Endothelial cell of umbilical vein (primary cell): ENCODE data around the gene PLBD1. TPM values are rescaled to one million over a fixed set of nuclear protein-coding genes. Genes with fewer than 3 reads are reported as not detected.

Source experiments
- BruUV-seq: library from RNA; stranded (reverse); fragments of 400-500 nt; replicated peaks from 2 replicates; lab custom pipeline; 2021; lab: Mats Ljungman, UMichigan
- CTCF ChIA-PET: fragments of 300-600, 350-600 bp; sonication (Branson Sonifier 250); formaldehyde crosslinking; loops from one replicate; lab custom pipeline; 2021; ENCODE audit warnings: antibody characterized with exemption, inconsistent platforms; lab: Charles Lee
- POLR2A ChIA-PET: fragments of 300-600, 350-600 bp; sonication (Branson Sonifier 250); formaldehyde crosslinking; loops from one replicate; lab custom pipeline; 2021; ENCODE audit warnings: antibody characterized with exemption, inconsistent platforms; lab: Charles Lee
- DNase-seq: peaks from one replicate; pipeline ENCODE4 v3.0.0-alpha.2; 2011; ENCODE audit warnings: low read depth, low spot score
- FAIRE-seq: peaks from 2 replicates; lab custom pipeline; 2011; peaks lifted over from hg19 to GRCh38; lab: Jason Lieb, UNC
- H2AFZ ChIP-seq: 2 replicates; pipeline ENCODE4 v1.6.0; 2012; ENCODE audit warnings: low read depth, low read length, control low read depth, inconsistent platforms
- H3K27ac ChIP-seq: 2 replicates; pipeline ENCODE4 v1.5.1; 2011; ENCODE audit warnings: low read depth, mild to moderate bottlenecking, control low read depth, low read length, moderate library complexity; ENCODE audit not compliant: insufficient read depth
- H3K27me3 ChIP-seq, 2 experiments: 2 replicates each; pipeline versions ENCODE4 v1.6.0 to v1.6.1; 2011; ENCODE audit warnings: low read length in 2 of 2, mixed read lengths in 1 of 2; ENCODE audit not compliant: control insufficient read depth in 2 of 2, insufficient read depth in 2 of 2
- H3K36me3 ChIP-seq, 2 experiments: 2 replicates in 1 of 2; 3 replicates in 1 of 2; pipeline ENCODE4 v1.5.1; 2011; ENCODE audit warnings: low read length in 2 of 2, mild to moderate bottlenecking in 1 of 2, moderate library complexity in 1 of 2; ENCODE audit not compliant: control insufficient read depth in 2 of 2, insufficient read depth in 2 of 2; ENCODE audit errors: extremely low read depth in 1 of 2
- H3K4me1 ChIP-seq: 3 replicates; pipeline ENCODE4 v1.5.1; 2011; ENCODE audit warnings: mild to moderate bottlenecking, low read length; ENCODE audit not compliant: control insufficient read depth, insufficient read depth; ENCODE audit errors: extremely low read depth
- H3K4me2 ChIP-seq: 2 replicates; pipeline ENCODE4 v1.6.1; 2011; ENCODE audit warnings: low read length, control low read depth, mixed read lengths; ENCODE audit not compliant: insufficient read depth
- H3K4me3 ChIP-seq, 3 experiments: fragments of 200-600 bp in 1 of 3; sonication (generic), shearing (Covaris generic) in 1 of 3; replicated peaks in 1 of 3; 2 replicates each; pipeline ENCODE4 v1.5.1; 2011 to 2016; ENCODE audit warnings: control low read depth in 3 of 3, low read length in 3 of 3, mild to moderate bottlenecking in 2 of 3, inconsistent platforms in 1 of 3, low read depth in 1 of 3, moderate library complexity in 1 of 3; ENCODE audit not compliant: insufficient read depth in 1 of 3
- H3K79me2 ChIP-seq: 2 replicates; pipeline ENCODE4 v1.6.0; 2012; ENCODE audit warnings: low read length, inconsistent platforms; ENCODE audit not compliant: control insufficient read depth, insufficient read depth
- H3K9ac ChIP-seq: replicated peaks from 2 replicates; pipeline ENCODE3; 2011; ENCODE audit warnings: low read length, control low read depth; ENCODE audit not compliant: insufficient read depth; ENCODE audit errors: extremely low read depth
- H3K9me1 ChIP-seq: replicated peaks from 3 replicates; pipeline ENCODE4 v1.6.0; 2011; ENCODE audit warnings: mild to moderate bottlenecking, low read length; ENCODE audit not compliant: control insufficient read depth, insufficient read depth; ENCODE audit errors: extremely low read depth
- H3K9me3 ChIP-seq: replicated peaks from 2 replicates; pipeline ENCODE4 v1.5.1; 2012; ENCODE audit warnings: low read length, inconsistent platforms; ENCODE audit not compliant: control insufficient read depth, insufficient read depth
- H4K20me1 ChIP-seq: replicated peaks from 2 replicates; pipeline ENCODE3; 2011; ENCODE audit warnings: mild to moderate bottlenecking, low read length; ENCODE audit not compliant: control insufficient read depth, insufficient read depth; ENCODE audit errors: extremely low read depth
- EZH2 ChIP-seq: IDR thresholded peaks from 2 replicates; pipeline ENCODE4 v1.6.1; 2012; ENCODE audit warnings: borderline replicate concordance, low read depth, mild to moderate bottlenecking, moderate library complexity, low read length, inconsistent platforms; ENCODE audit not compliant: severe bottlenecking
- FOS ChIP-seq: IDR thresholded peaks from 2 replicates; pipeline ENCODE4 v1.6.1; 2011; ENCODE audit warnings: mild to moderate bottlenecking, low read length, moderate library complexity, borderline replicate concordance; ENCODE audit not compliant: insufficient read depth
- GATA2 ChIP-seq: IDR thresholded peaks from 2 replicates; pipeline ENCODE4 v1.7.0; 2011; ENCODE audit warnings: low read depth, mild to moderate bottlenecking, moderate library complexity, mixed read lengths, low read length; ENCODE audit not compliant: insufficient read length, insufficient read depth
- JUN ChIP-seq: IDR thresholded peaks from 2 replicates; pipeline ENCODE4 v1.6.1; 2011; ENCODE audit warnings: borderline replicate concordance, low read depth; ENCODE audit not compliant: insufficient read length, insufficient read depth
- MAX ChIP-seq: IDR thresholded peaks from 2 replicates; pipeline ENCODE4 v1.6.1; 2011; ENCODE audit not compliant: insufficient read depth, insufficient read length
- MYC ChIP-seq: IDR thresholded peaks from one replicate; pipeline ENCODE4 v1.6.1; 2011; ENCODE audit warnings: mild to moderate bottlenecking, low read depth, low read length
- POLR2A ChIP-seq: IDR thresholded peaks from 2 replicates; pipeline ENCODE4 v1.6.1; 2012; ENCODE audit warnings: low read depth, mild to moderate bottlenecking, control low read depth, low read length
- POLR2AphosphoS5 ChIP-seq: IDR thresholded peaks from 2 replicates; pipeline ENCODE4 v1.6.1; 2012; ENCODE audit warnings: low read depth, mild to moderate bottlenecking, control low read depth, low read length, moderate library complexity; ENCODE audit not compliant: insufficient read depth
- dilution Hi-C: fragments of 300-500 bp; cut with MboI; formaldehyde crosslinking; loops from one replicate; pipeline ENCODE4 v1.15.0; 2019; ENCODE audit warnings: low sequenced_read_pairs; ENCODE audit not compliant: extremely low pct_ligation_motif_present
- intact Hi-C: fragments of 100-400 bp; cut with micrococcal nuclease; formaldehyde crosslinking; loops from one replicate; pipeline ENCODE4 v1.10.0; 2022
- polyA plus RNA-seq, 4 experiments: library from polyadenylated mRNA; depleted of rRNA in 3 of 4; stranded (reverse) in 3 of 4; unstranded in 1 of 4; fragments of >200 nt; gene quantifications; 2 replicates each; pipeline versions ENCODE4 v1.2.1 to v1.2.3, GENCODE V29; 2011 to 2012; ENCODE audit warnings: missing spikeins in 1 of 4
- total RNA-seq: library from RNA; stranded (reverse); gene quantifications from 2 replicates; pipeline ENCODE4 v1.2.3, GENCODE V29; 2021
- TF ChIP-seq, protein P1 (sequence below), 2 donors: IDR thresholded peaks; 1 replicate in 1 of 2; 2 replicates in 1 of 2; pipeline ENCODE4 v1.5.1; 2011; ENCODE audit warnings: low read length in 2 of 2, mild to moderate bottlenecking in 2 of 2, moderate library complexity in 2 of 2, control low read depth in 1 of 2, inconsistent platforms in 1 of 2, low read depth in 1 of 2; ENCODE audit not compliant: insufficient read depth in 1 of 2; ENCODE audit errors: extremely low read depth in 1 of 2

The PLBD1 gene
- total and polyA plus RNA-seq, 2 donors (not counting 3 experiments of a cell fraction or from before 2014, with no cell fraction given): 0.04 TPM; not detected in 1

- no peaks in the 10 kb centered on the region for H4K20me1 ChIP-seq
- ChIA-PET CTCF (no interaction called here), POLR2A (no interaction called here)
- H3K9ac ChIP-seq: no peak overlapping the region
- no peaks in the 10 kb centered on the region for H3K79me2 ChIP-seq
- no peak overlapping the region for H3K4me3 ChIP-seq
- no peak for FAIRE-seq
- H3K4me2 ChIP-seq: no peak overlapping the region
- TF ChIP-seq MYC (no peak), JUN (no peak), GATA2 (no peak), MAX (no peak), FOS (no peak), EZH2 (no peak), POLR2A (no peak), POLR2AphosphoS5 (no peak)
- TF ChIP-seq, protein P1, sequence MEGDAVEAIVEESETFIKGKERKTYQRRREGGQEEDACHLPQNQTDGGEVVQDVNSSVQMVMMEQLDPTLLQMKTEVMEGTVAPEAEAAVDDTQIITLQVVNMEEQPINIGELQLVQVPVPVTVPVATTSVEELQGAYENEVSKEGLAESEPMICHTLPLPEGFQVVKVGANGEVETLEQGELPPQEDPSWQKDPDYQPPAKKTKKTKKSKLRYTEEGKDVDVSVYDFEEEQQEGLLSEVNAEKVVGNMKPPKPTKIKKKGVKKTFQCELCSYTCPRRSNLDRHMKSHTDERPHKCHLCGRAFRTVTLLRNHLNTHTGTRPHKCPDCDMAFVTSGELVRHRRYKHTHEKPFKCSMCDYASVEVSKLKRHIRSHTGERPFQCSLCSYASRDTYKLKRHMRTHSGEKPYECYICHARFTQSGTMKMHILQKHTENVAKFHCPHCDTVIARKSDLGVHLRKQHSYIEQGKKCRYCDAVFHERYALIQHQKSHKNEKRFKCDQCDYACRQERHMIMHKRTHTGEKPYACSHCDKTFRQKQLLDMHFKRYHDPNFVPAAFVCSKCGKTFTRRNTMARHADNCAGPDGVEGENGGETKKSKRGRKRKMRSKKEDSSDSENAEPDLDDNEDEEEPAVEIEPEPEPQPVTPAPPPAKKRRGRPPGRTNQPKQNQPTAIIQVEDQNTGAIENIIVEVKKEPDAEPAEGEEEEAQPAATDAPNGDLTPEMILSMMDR (IDR thresholded peaks at IDR 0.05; ENCODE audit: extremely low read depth in 1 of 2, insufficient read depth in 1 of 2, low read depth in 1 of 2, low read length in 2 of 2): no peak
- no peak for DNase-seq
- H3K4me1 ChIP-seq: no peaks in the 10 kb centered on the region
- H3K9me3 ChIP-seq: no peaks in the 10 kb centered on the region
- intact Hi-C loops (loop anchor here (5.0 kb wide), 1 partner anchor 427 kb away; no protein-coding TSS in a partner anchor), dilution Hi-C loops (no loop called here)
- no peaks in the 10 kb centered on the region for H3K9me1 ChIP-seq
- H3K36me3 ChIP-seq: no peaks in the 10 kb centered on the region
- H3K27me3 ChIP-seq: no peaks in the 10 kb centered on the region
- H2AFZ ChIP-seq: no peak overlapping the region
- no peak overlapping the region for H3K27ac ChIP-seq
- BruUV-seq: no TSS peak
Observed at GRCh38 chr12:14614704-14615121, 47.0 kb upstream of the PLBD1 start.
